ENCODE results near the gene NPR1.

- TF ChIP-seq POLR2AphosphoS5 (IDR thresholded peaks at IDR 0.05), result no peak
- TF ChIP-seq CTCF (IDR thresholded peaks at IDR 0.05), result no peak
- TF ChIP-seq EP300 (IDR thresholded peaks at IDR 0.05), result no peak
- no peak for TF ChIP-seq POLR2A (IDR thresholded peaks at IDR 0.05; ENCODE audit: low read depth)
These were observed 21.3 kb downstream of the NPR1 start for GRCh38 chr1:153699768-153700167.
